ENCODE results near the gene HHEX.
"Not testable (repeated sequence)": the region's sequence is repeated elsewhere in the genome, so short reads cannot be mapped to it uniquely, and the experiment has no call there.

Gene HHEX

GRCh38 chr10:92734301-92734700 is 44.5 kb downstream of the HHEX start:
- ChIA-PET CTCF (no interaction called here), POLR2A (no interaction called here)
- no peak for DNase-seq (ENCODE audit: low read depth, low spot score)
- TF ChIP-seq CTCF (IDR thresholded peaks at IDR 0.05; ENCODE audit: insufficient read depth, low read length, missing control alignments), result no peak
- H3K4me3 ChIP-seq (ENCODE audit: low read depth, low read length), result no peak overlapping the region

DNA sequence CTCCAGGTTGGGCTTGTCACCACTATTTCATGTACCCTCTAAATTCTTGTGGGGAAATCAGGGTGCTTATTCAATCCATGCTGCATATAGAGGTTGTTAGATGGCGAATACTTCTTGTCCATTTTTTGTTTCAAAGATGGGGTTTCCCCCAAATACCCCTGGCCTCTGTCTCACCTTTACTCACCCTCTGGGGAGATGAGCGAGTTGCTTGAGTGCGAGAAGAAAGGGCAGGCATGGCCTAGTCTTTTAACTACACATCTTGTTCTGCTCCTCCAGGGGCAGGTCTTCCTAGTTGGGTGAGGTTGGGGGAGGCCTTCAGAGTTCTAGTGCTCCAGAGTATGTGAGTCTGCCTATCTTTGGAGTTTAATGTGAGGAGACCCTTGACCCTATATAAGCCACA is 46.2 kb downstream of the HHEX start:
- TF ChIP-seq CTCF (IDR thresholded peaks at IDR 0.05; ENCODE audit: insufficient read depth, low read length, missing control alignments), result no peak
- H3K4me3 ChIP-seq (ENCODE audit: low read depth, low read length), result no peak overlapping the region
- DNase-seq (ENCODE audit: low read depth, low spot score), result no peak
- POLR2A ChIA-PET, result no interaction called here
- CTCF ChIA-PET, result no interaction called here

GRCh38 chr10:92737484-92737883 is 47.7 kb downstream of the HHEX start:
- POLR2A ChIA-PET, result no interaction called here
- CTCF ChIA-PET, result no interaction called here
- no peak for TF ChIP-seq CTCF (IDR thresholded peaks at IDR 0.05; ENCODE audit: insufficient read depth, low read length, missing control alignments)
- no peak overlapping the region for H3K4me3 ChIP-seq (ENCODE audit: low read depth, low read length)
- DNase-seq (ENCODE audit: low read depth, low spot score), result no peak

DNA sequence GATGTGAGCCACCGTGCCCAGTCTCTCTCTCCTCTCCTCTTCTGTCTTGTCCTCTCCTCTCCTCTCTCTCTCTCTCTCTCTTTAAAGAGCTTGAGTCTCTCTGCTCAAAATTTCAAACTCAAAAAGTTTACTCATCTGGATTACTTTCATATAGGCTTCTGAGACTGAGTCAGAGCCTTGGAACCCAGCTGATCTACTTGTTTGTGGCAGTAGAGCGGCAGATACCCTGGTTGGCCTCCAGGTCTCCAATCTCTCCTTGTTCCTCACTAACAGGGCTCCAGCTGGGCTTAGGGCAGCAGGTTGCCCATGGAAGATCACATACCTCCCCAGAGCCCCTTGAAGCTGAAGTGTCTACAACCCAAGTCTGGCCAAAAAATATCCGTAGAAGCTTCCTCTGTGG is 51.0 kb downstream of the HHEX start:
- no peak overlapping the region for H3K4me3 ChIP-seq (ENCODE audit: low read depth, low read length)
- CTCF ChIA-PET, result interaction anchor here (0.6 kb wide), 1 partner anchor 11 kb away, joined by 3 read pairs; no protein-coding TSS in a partner anchor
- POLR2A ChIA-PET, result no interaction called here
- no peak for TF ChIP-seq CTCF (IDR thresholded peaks at IDR 0.05; ENCODE audit: insufficient read depth, low read length, missing control alignments)
- DNase-seq (ENCODE audit: low read depth, low spot score), result peak; percentile 24

DNA sequence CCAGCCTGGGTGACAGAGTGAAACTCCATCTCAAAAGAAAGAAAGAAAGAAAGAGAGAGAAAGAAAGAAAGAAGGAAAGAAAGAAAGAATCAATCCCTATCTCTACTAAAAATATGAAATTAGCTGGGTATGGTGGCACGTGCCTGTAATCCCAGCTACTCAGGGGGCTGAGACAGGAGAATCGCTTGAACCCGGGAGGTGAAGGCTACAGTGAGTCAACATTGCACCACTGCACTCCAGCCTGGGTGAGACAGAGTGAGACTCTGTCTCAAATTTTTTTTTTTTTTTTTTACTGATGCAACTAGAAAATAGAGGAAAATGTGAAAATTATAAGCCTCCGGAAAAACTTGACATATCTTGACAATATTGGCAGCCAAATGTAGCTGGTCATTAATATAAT is 52.0 kb downstream of the HHEX start:
- DNase-seq (ENCODE audit: low read depth, low spot score); CTCF ChIA-PET; H3K4me3 ChIP-seq (ENCODE audit: low read depth, low read length); POLR2A ChIA-PET: not testable (repeated sequence)

GRCh38 chr10:92742331-92743228 is 52.8 kb downstream of the HHEX start:
- ChIA-PET POLR2A (no interaction called here), CTCF (no interaction called here)
- no peak for DNase-seq (ENCODE audit: low read depth, low spot score)
- H3K4me3 ChIP-seq (ENCODE audit: low read depth, low read length), result no peak overlapping the region
- no peak for TF ChIP-seq CTCF (IDR thresholded peaks at IDR 0.05; ENCODE audit: insufficient read depth, low read length, missing control alignments)

All from AG04449 (cell line).